ENCODE data around the gene DCLK1. TPM values are rescaled to one million over a fixed set of nuclear protein-coding genes. Genes with fewer than 3 reads are reported as not detected.

Gene DCLK1
- total RNA-seq, 1 donor from 2014 or later = 9.1 TPM

- TF ChIP-seq CTCF (IDR thresholded peaks at IDR 0.05) = no peak
- Mint-ChIP-seq H3K27me3 (ENCODE audit: unreplicated experiment) (no peaks in the 10 kb centered on the region), H3K9me3 (ENCODE audit: unreplicated experiment) (peaks cover 10% of the 10 kb centered on the region), H3K4me3 (ENCODE audit: unreplicated experiment) (no peak overlapping the region), H3K4me1 (ENCODE audit: unreplicated experiment) (peaks cover 4% of the 10 kb centered on the region), H3K27ac (ENCODE audit: unreplicated experiment) (no peak overlapping the region), H3K36me3 (ENCODE audit: unreplicated experiment) (peaks cover 4% of the 10 kb centered on the region)
- no peak for DNase-seq (ENCODE audit: extremely low spot score, unreplicated experiment)
Measured at GRCh38 chr13:35744566-35745178, 386.5 kb downstream of the DCLK1 start.

GRCh38 chr13:35744144-35744543 lies 387.0 kb downstream of the DCLK1 start:
- Mint-ChIP-seq H3K27ac (ENCODE audit: unreplicated experiment) (no peak overlapping the region), H3K9me3 (ENCODE audit: unreplicated experiment) (peaks cover 4% of the 10 kb centered on the region), H3K27me3 (ENCODE audit: unreplicated experiment) (no peaks in the 10 kb centered on the region), H3K4me1 (ENCODE audit: unreplicated experiment) (peaks cover 4% of the 10 kb centered on the region), H3K4me3 (ENCODE audit: unreplicated experiment) (no peak overlapping the region), H3K36me3 (ENCODE audit: unreplicated experiment) (peaks cover 1% of the 10 kb centered on the region)
- no peak for DNase-seq (ENCODE audit: extremely low spot score, unreplicated experiment)
- TF ChIP-seq CTCF (IDR thresholded peaks at IDR 0.05) = no peak

DNA sequence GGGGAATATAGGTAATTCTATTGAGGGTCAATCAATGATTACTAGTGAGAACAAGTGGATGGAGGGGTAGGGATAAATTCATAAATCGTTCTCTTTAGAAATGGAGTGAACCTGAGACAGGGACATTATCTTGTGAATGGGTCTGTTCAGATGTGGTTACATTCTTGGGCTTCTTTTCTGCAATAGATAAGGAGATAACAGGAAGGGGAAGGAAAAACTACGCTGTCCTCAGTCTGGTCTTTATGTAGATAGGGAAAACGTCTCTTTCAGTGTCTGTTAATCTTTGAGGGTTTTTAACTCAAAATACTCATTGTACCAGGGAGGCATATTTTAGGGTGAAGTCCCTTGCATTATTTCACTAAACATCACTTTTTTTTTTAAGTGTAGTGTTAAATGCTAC lies 388.0 kb downstream of the DCLK1 start:
- Mint-ChIP-seq H3K9me3 (ENCODE audit: unreplicated experiment) (no peaks in the 10 kb centered on the region), H3K27ac (ENCODE audit: unreplicated experiment) (no peak overlapping the region), H3K36me3 (ENCODE audit: unreplicated experiment) (no peaks in the 10 kb centered on the region), H3K4me1 (ENCODE audit: unreplicated experiment) (peaks cover 4% of the 10 kb centered on the region), H3K27me3 (ENCODE audit: unreplicated experiment) (no peaks in the 10 kb centered on the region), H3K4me3 (ENCODE audit: unreplicated experiment) (no peak overlapping the region)
- no peak for TF ChIP-seq CTCF (IDR thresholded peaks at IDR 0.05)
- no peak for DNase-seq (ENCODE audit: extremely low spot score, unreplicated experiment)

DNA sequence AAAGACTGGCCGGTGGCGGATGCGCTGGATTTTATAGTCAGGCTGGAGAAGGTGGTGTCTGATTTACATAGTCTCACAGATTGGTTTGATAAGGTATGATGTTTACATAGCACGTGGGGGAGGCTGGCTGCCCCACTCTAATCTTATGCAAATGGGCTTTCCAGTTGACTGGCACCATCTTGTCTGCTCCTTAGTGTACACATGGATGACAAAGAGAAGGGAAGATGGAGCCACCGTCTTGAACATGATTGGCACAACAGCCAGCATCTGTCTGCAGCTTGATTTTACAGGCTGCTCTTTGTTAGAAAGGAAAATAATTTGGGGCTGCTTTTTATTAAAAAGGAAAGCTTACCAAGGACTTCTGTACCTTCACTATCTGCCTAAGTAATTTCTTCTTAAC lies 389.5 kb downstream of the DCLK1 start:
- Mint-ChIP-seq H3K9me3 (ENCODE audit: unreplicated experiment) (no peaks in the 10 kb centered on the region), H3K4me3 (ENCODE audit: unreplicated experiment) (no peak overlapping the region), H3K4me1 (ENCODE audit: unreplicated experiment) (peaks cover 4% of the 10 kb centered on the region), H3K36me3 (ENCODE audit: unreplicated experiment) (no peaks in the 10 kb centered on the region), H3K27ac (ENCODE audit: unreplicated experiment) (no peak overlapping the region), H3K27me3 (ENCODE audit: unreplicated experiment) (no peaks in the 10 kb centered on the region)
- DNase-seq (ENCODE audit: extremely low spot score, unreplicated experiment) = no peak
- TF ChIP-seq CTCF (IDR thresholded peaks at IDR 0.05) = no peak

DNA sequence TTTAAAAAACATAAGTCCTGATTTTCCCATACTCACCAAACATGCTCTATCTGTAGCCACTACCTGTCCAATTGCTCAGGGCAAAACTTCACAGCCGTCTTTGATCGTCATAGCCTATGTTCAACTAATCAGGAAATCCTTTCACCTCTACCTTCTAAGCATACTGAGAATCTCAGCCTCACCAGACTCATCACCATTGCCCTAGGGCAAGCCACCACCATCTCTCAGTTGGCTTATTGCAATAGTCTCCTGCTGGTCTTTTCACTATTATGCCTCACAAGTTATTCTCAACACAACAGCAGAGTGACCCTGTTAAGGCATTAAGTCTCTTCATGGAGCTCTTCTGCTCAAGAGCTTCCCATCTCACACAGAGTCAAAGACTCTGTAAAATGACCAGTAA lies 394.3 kb downstream of the DCLK1 start:
- peak; percentile 23 for DNase-seq (ENCODE audit: extremely low spot score, unreplicated experiment)
- H3K27me3 Mint-ChIP-seq (ENCODE audit: unreplicated experiment) = no peaks in the 10 kb centered on the region
- no peak overlapping the region for H3K27ac Mint-ChIP-seq (ENCODE audit: unreplicated experiment)
- H3K4me3 Mint-ChIP-seq (ENCODE audit: unreplicated experiment) = no peak overlapping the region
- TF ChIP-seq CTCF (IDR thresholded peaks at IDR 0.05) = no peak
- no peaks in the 10 kb centered on the region for H3K9me3 Mint-ChIP-seq (ENCODE audit: unreplicated experiment)
- no peaks in the 10 kb centered on the region for H3K36me3 Mint-ChIP-seq (ENCODE audit: unreplicated experiment)
- H3K4me1 Mint-ChIP-seq (ENCODE audit: unreplicated experiment) = no peaks in the 10 kb centered on the region
